Parathyroid adenoma (tissue), 2 donors: ENCODE results near the gene CPB2.

Source experiments
- H2AFZ ChIP-seq: fragments of 300-600 bp; sonication (generic); one replicate; pipeline ENCODE4 v1.7.0; 2017; ENCODE audit warnings: antibody characterized with exemption, mild to moderate bottlenecking
- H3K27ac ChIP-seq: fragments of 300-600 bp; sonication (generic); one replicate; pipeline ENCODE4 v1.7.0; 2017
- H3K27me3 ChIP-seq: fragments of 300-600 bp; sonication (generic); one replicate; pipeline ENCODE4 v1.7.0; 2017; ENCODE audit warnings: low read length; ENCODE audit not compliant: control insufficient read depth, insufficient read depth
- H3K36me3 ChIP-seq: fragments of 300-600 bp; sonication (generic); one replicate; pipeline ENCODE4 v1.7.0; 2017; ENCODE audit warnings: low read length; ENCODE audit not compliant: control insufficient read depth, insufficient read depth
- H3K4me1 ChIP-seq: fragments of 300-600 bp; sonication (generic); one replicate; pipeline ENCODE4 v1.7.0; 2017; ENCODE audit warnings: control low read depth
- H3K4me2 ChIP-seq: fragments of 300-600 bp; sonication (generic); one replicate; pipeline ENCODE4 v1.7.0; 2017; ENCODE audit warnings: low read length
- H3K4me3 ChIP-seq: fragments of 300-600 bp; sonication (generic); one replicate; pipeline ENCODE4 v1.7.0; 2017; ENCODE audit warnings: low read depth, low read length
- H3K79me2 ChIP-seq: fragments of 300-600 bp; sonication (generic); one replicate; pipeline ENCODE4 v1.7.0; 2017; ENCODE audit warnings: control low read depth
- H3K9ac ChIP-seq: fragments of 300-600 bp; sonication (generic); one replicate; pipeline ENCODE4 v1.7.0; 2017; ENCODE audit warnings: mild to moderate bottlenecking
- H3K9me3 ChIP-seq: fragments of 300-600 bp; sonication (generic); one replicate; pipeline ENCODE4 v1.7.0; 2017; ENCODE audit warnings: low read length; ENCODE audit not compliant: control insufficient read depth
- TF ChIP-seq, protein P1 (sequence below): fragments of 300-600 bp; sonication (generic); IDR thresholded peaks from one replicate; pipeline ENCODE4 v1.7.0; 2017; ENCODE audit warnings: antibody characterized with exemption, mild to moderate bottlenecking
- donor health status: primary hyperparathyroidism.

CPB2 gene

DNA sequence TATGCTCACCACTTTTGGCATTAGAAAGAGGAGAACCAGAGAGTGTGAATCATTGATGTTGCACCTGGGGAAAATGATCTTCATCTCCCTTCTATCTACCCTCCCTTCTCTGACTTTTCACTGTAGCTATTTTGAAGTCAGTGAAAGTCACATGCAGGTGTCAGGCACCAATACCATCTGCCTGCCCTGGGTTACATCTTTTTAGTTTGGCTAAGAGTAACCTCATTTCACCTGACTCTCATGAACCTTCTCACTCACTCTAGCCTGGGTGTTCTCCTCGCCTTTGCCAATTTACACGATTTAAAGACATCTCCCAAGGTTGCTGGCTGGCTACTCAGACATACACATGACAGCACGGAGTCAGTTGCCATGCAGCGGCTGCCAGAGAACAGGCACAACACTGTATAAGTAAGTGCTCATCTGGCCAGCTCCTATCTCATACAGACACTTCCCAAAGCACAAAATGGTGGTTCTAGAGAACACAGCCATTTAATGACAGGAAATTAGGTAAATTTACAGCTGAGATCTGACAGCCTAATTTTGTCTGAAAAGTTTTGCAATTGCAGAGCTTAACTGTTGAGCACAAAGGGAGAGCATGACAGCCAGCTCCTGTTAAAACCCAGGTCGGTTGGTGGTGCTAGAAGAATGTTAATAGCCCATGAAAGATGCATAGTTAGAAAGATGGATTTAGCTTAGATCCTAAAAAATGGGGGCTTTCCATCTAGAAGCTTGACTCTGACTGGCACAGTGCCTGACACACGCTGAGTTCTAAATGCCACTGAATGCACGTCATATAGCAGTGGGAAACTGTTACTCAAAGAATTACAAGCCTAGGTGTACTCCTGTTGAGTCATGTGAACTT lies 44.7 kb upstream of the CPB2 start:
- Histone ChIP-seq H3K79me2 (no peaks in the 10 kb centered on the region), H3K27ac (no peak overlapping the region), H3K9me3 (no peaks in the 10 kb centered on the region), H3K4me1 (no peaks in the 10 kb centered on the region), H2AFZ (no peak overlapping the region), H3K4me2 (no peak overlapping the region), H3K9ac (no peak overlapping the region), H3K36me3 (no peaks in the 10 kb centered on the region), H3K4me3 (no peak overlapping the region), H3K27me3 (no peaks in the 10 kb centered on the region)
- TF ChIP-seq, protein P1, sequence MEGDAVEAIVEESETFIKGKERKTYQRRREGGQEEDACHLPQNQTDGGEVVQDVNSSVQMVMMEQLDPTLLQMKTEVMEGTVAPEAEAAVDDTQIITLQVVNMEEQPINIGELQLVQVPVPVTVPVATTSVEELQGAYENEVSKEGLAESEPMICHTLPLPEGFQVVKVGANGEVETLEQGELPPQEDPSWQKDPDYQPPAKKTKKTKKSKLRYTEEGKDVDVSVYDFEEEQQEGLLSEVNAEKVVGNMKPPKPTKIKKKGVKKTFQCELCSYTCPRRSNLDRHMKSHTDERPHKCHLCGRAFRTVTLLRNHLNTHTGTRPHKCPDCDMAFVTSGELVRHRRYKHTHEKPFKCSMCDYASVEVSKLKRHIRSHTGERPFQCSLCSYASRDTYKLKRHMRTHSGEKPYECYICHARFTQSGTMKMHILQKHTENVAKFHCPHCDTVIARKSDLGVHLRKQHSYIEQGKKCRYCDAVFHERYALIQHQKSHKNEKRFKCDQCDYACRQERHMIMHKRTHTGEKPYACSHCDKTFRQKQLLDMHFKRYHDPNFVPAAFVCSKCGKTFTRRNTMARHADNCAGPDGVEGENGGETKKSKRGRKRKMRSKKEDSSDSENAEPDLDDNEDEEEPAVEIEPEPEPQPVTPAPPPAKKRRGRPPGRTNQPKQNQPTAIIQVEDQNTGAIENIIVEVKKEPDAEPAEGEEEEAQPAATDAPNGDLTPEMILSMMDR, result no peak

DNA sequence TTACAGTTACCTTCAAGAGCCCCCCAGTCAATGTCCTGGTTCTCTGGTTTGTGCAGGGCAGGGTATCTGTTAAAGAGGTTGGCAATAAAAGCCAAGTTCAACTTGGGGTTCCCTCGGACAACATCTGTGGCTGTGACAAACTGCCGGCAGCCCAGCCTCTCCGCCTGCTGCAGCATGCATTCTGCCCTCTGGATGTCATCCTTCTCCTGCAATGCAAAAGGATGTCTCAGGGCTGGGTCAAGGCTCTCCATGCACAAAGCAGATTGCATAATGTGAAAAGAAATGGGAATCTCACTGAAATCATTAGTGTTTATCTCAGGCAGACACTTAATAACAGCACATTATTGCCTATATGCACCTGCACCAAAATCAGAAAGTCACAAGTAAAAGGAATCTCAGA lies 42.1 kb upstream of the CPB2 start:
- Histone ChIP-seq H3K9ac (no peak overlapping the region), H3K27ac (no peak overlapping the region), H3K4me1 (peaks cover 3% of the 10 kb centered on the region), H3K27me3 (no peaks in the 10 kb centered on the region), H3K4me2 (no peak overlapping the region), H3K79me2 (no peaks in the 10 kb centered on the region), H3K9me3 (no peaks in the 10 kb centered on the region), H3K36me3 (no peaks in the 10 kb centered on the region), H3K4me3 (no peak overlapping the region), H2AFZ (no peak overlapping the region)
- TF ChIP-seq, protein P1, result peak; percentile 36

DNA sequence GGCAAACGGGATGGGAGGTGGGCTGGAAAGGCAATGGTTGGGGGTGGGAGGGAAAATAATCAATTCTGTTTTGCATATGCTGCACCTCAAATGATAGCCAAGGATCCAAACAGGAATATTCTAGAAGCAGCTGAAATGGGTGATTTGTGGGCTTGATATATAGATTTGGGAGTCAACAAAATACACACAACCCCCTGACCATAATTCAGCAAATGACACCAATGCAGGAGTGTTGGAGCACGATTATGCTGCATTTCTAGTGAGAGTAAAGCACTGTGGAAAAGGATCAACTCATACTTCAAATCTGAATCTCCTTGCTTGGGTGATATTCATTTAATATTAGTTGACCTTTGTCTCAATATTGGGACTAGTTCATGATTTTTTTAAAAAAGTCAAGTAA lies 41.1 kb upstream of the CPB2 start:
- H3K36me3 ChIP-seq, result no peaks in the 10 kb centered on the region

DNA sequence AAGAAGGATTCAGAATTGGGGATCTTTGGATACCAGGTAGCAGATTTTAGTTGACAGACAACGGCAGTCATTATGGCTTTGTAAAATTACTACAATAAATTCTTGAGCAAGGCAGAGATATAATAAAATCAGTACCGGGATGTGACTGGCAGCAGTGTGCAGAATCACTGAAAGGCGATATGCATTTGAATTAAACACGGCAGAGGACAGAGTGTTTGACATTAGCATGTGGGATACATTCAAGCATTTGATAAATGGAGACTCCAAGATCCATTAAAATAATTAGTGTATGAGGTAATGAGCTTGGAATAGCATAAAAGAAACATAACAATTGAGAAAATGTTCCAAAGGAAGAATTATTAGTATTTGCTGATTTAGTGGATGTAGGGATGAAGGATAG lies 40.3 kb upstream of the CPB2 start:
- no peak overlapping the region for H3K4me3 ChIP-seq
- H3K79me2 ChIP-seq, result no peaks in the 10 kb centered on the region
- TF ChIP-seq, protein P1, result no peak
- H3K27me3 ChIP-seq, result no peaks in the 10 kb centered on the region
- H3K4me1 ChIP-seq, result peaks cover 3% of the 10 kb centered on the region
- no peak overlapping the region for H3K4me2 ChIP-seq
- no peak overlapping the region for H3K9ac ChIP-seq
- H2AFZ ChIP-seq, result no peak overlapping the region
- H3K9me3 ChIP-seq, result no peaks in the 10 kb centered on the region
- no peaks in the 10 kb centered on the region for H3K36me3 ChIP-seq
- H3K27ac ChIP-seq, result no peak overlapping the region

More for the DNA sequence above, 41.1 kb upstream of the CPB2 start:
- Histone ChIP-seq H3K27ac (no peak overlapping the region), H3K4me1 (peaks cover 3% of the 10 kb centered on the region), H3K4me2 (no peak overlapping the region), H2AFZ (no peak overlapping the region), H3K9me3 (no peaks in the 10 kb centered on the region), H3K27me3 (no peaks in the 10 kb centered on the region), H3K4me3 (no peak overlapping the region), H3K79me2 (no peaks in the 10 kb centered on the region), H3K9ac (no peak overlapping the region)
- TF ChIP-seq, protein P1, result no peak

DNA sequence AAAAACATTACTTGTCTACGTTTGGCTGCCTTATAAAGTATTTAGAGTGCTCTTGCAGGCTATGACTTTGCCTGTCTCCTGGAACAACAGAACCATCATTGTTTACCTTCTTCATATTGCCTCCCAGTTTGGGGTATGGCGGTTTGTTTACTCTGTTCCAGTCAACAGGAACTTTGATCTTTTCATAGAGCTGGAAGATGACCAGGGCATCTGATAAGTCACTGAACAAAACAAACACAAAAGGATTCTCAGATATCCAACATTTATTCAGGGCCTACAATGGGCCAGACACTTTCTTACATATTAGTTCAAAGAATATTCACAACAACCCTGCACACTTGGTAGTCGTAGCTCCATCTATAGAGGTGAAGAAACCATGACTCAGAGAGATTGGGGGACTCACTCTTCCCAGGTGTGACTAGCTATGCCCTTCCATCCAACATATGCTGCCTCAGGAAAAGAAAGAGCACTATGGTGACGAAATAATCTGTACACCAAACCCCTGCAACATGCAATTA lies 38.4 kb upstream of the CPB2 start:
- Histone ChIP-seq H3K4me2 (no peak overlapping the region), H3K9ac (no peak overlapping the region), H3K4me1 (peaks cover 3% of the 10 kb centered on the region), H3K79me2 (no peaks in the 10 kb centered on the region), H3K27ac (no peak overlapping the region), H3K27me3 (no peaks in the 10 kb centered on the region), H3K36me3 (no peaks in the 10 kb centered on the region), H3K4me3 (no peak overlapping the region), H2AFZ (no peak overlapping the region), H3K9me3 (no peaks in the 10 kb centered on the region)
- TF ChIP-seq, protein P1, result no peak
